ENCODE results near the gene RBMS3. TPM values are rescaled to one million over a fixed set of nuclear protein-coding genes. Genes with fewer than 3 reads are reported as not detected.

The RBMS3 gene
- total and polyA plus RNA-seq, 12 donors, result 8.7 to 90.1 (median 51.2) TPM

GRCh38 chr3:29771602-29772001 lies 490.7 kb downstream of the RBMS3 start:
- Histone ChIP-seq H3K9me3 (replicated peaks in 1 of 3) (no peaks in the 10 kb centered on the region), H3K27me3 (no peaks in the 10 kb centered on the region), H3K4me1 (replicated peaks in 1 of 2) (peaks cover 0 to 8% of the 10 kb centered on the region in 2 donors), H3K27ac (no peak overlapping the region), H3K4me3 (no peak overlapping the region), H3K36me3 (replicated peaks in 1 of 2) (no peaks in the 10 kb centered on the region)
- 77 to 91% (median 80%) methylated on average over 3 of the region's 3 CpGs for WGBS, 4 donors
- intact Hi-C loops (cut with DNase I), result no loop called here
- no peak for DNase-seq
- TF ChIP-seq CTCF (IDR thresholded peaks at IDR 0.05), result no peak
- TF ChIP-seq POLR2A (IDR thresholded peaks at IDR 0.05), result no peak

GRCh38 chr3:29772436-29772835 lies 491.6 kb downstream of the RBMS3 start:
- no peak for DNase-seq
- TF ChIP-seq CTCF (IDR thresholded peaks at IDR 0.05) (no peak), POLR2A (IDR thresholded peaks at IDR 0.05) (no peak)
- Histone ChIP-seq H3K4me3 (no peak overlapping the region), H3K27me3 (no peaks in the 10 kb centered on the region), H3K27ac (no peak overlapping the region), H3K36me3 (replicated peaks in 1 of 2) (no peaks in the 10 kb centered on the region), H3K9me3 (replicated peaks in 1 of 3) (no peaks in the 10 kb centered on the region), H3K4me1 (replicated peaks in 1 of 2) (peaks cover 0 to 8% of the 10 kb centered on the region in 2 donors)
- intact Hi-C loops (cut with DNase I), result no loop called here
- WGBS, 4 donors, result 50 to 71% (median 58%) methylated on average over 4 of the region's 4 CpGs

GRCh38 chr3:29773481-29773880 lies 492.6 kb downstream of the RBMS3 start:
- WGBS, 4 donors, result 89 to 97% (median 93%) methylated on average over 4 of the region's 4 CpGs
- no peak for DNase-seq
- intact Hi-C loops (cut with DNase I), result no loop called here
- TF ChIP-seq CTCF (IDR thresholded peaks at IDR 0.05) (no peak), POLR2A (IDR thresholded peaks at IDR 0.05) (no peak)
- H3K9me3 ChIP-seq (replicated peaks in 1 of 3), result no peaks in the 10 kb centered on the region
- peaks cover 0 to 8% of the 10 kb centered on the region in 2 donors for H3K4me1 ChIP-seq (replicated peaks in 1 of 2)
- no peak overlapping the region for H3K27ac ChIP-seq
- H3K4me3 ChIP-seq, result no peak overlapping the region
- no peaks in the 10 kb centered on the region for H3K36me3 ChIP-seq (replicated peaks in 1 of 2)
- H3K27me3 ChIP-seq, result no peaks in the 10 kb centered on the region

- Histone ChIP-seq H3K27ac (no peak overlapping the region), H3K4me1 (replicated peaks in 1 of 2) (peaks cover 0 to 6% of the 10 kb centered on the region in 2 donors), H3K9me3 (replicated peaks in 1 of 3) (no peaks in the 10 kb centered on the region), H3K4me3 (no peak overlapping the region), H3K27me3 (no peaks in the 10 kb centered on the region), H3K36me3 (replicated peaks in 1 of 2) (no peaks in the 10 kb centered on the region)
- intact Hi-C loops (cut with DNase I), result no loop called here
- DNase-seq, result no peak
- TF ChIP-seq CTCF (IDR thresholded peaks at IDR 0.05) (no peak), POLR2A (IDR thresholded peaks at IDR 0.05) (no peak)
- 90 to 94% (median 92%) methylated on average over 5 of the region's 5 CpGs for WGBS, 4 donors
These were observed 494.5 kb downstream of the RBMS3 start for GRCh38 chr3:29775340-29775739.
